Measurements from ENCODE around the gene IFT43.

- no peak for TF ChIP-seq CTCF (IDR thresholded peaks at IDR 0.05)
- TF ChIP-seq EZH2 (IDR thresholded peaks at IDR 0.05) = no peak
Observed at GRCh38 chr14:76112889-76113624, 127.5 kb downstream of the IFT43 start.

Data from neural progenitor cell (in vitro differentiated cells).